Thyroid gland (tissue), 4 donors: Measurements from ENCODE around the gene RAB4B. TPM values are rescaled to one million over a fixed set of nuclear protein-coding genes. Genes with fewer than 3 reads are reported as not detected.
"Not testable (repeated sequence)": the region's sequence is repeated elsewhere in the genome, so short reads cannot be mapped to it uniquely, and the experiment has no call there.

Source experiments
- DNase-seq, 2 donors: peaks; one replicate each; pipeline ENCODE4 v3.0.0-alpha.2; 2019
- H3K27ac ChIP-seq, 3 donors: fragments of 200-600 bp; sonication (generic); 1 replicate in 2 of 3; 2 replicates in 1 of 3; pipeline ENCODE4 v1.5.1; 2016 to 2019; ENCODE audit warnings: mild to moderate bottlenecking in 1 of 3, moderate library complexity in 1 of 3
- H3K27me3 ChIP-seq: fragments of 200-600 bp; sonication (generic); one replicate; pipeline ENCODE4 v1.5.1; 2019
- H3K36me3 ChIP-seq, 2 donors: fragments of 200-600 bp; sonication (generic); one replicate each; pipeline ENCODE4 v1.5.1; 2016 to 2019
- H3K4me1 ChIP-seq, 2 donors: fragments of 200-600 bp; sonication (generic); one replicate each; pipeline ENCODE4 v1.5.1; 2017 to 2019
- H3K4me3 ChIP-seq, 3 donors: fragments of 200-600 bp; sonication (generic); replicated peaks in 1 of 3; 1 replicate in 2 of 3; 2 replicates in 1 of 3; pipeline ENCODE4 v1.5.1; 2016; ENCODE audit warnings: mild to moderate bottlenecking in 1 of 3
- H3K9me3 ChIP-seq: fragments of 200-600 bp; sonication (generic); one replicate; pipeline ENCODE4 v1.5.1; 2017
- CTCF ChIP-seq, 6 experiments: fragments of 200-600 bp in 3 of 6; fragments of 450-650 bp in 3 of 6; sonication (generic) in 3 of 6; IDR thresholded peaks; one replicate each; pipeline ENCODE4 v1.5.1; 2016 to 2019; ENCODE audit warnings: antibody characterized with exemption in 6 of 6, mild to moderate bottlenecking in 2 of 6, inconsistent platforms in 1 of 6, moderate library complexity in 1 of 6
- POLR2A ChIP-seq, 2 donors: fragments of 450-650 bp; IDR thresholded peaks; one replicate each; pipeline ENCODE4 v1.6.1; 2017; ENCODE audit warnings: antibody characterized with exemption in 2 of 2, mild to moderate bottlenecking in 2 of 2, moderate library complexity in 1 of 2
- WGBS, 2 donors: methylation state at CpG; one replicate each; pipeline ENCODE4 v1.1.5; 2017; 5-methylcytosine and 5-hydroxymethylcytosine counted together
- intact Hi-C: fragments of 100-400 bp; cut with DNase I; formaldehyde crosslinking; loops from one replicate; pipeline ENCODE4 v1.15.1; 2023
- total RNA-seq, 4 donors: library from RNA; depleted of rRNA; stranded (reverse); fragments of >200 nt; gene quantifications; one replicate each; pipeline ENCODE4 v1.2.3, GENCODE V29; 2016

The RAB4B gene
- total RNA-seq, 4 donors from 2014 or later = 21.5 to 56.6 (median 31.5) TPM

- TF ChIP-seq CTCF (IDR thresholded peaks at IDR 0.05) (no peak), POLR2A (IDR thresholded peaks at IDR 0.05) (no peak)
- Histone ChIP-seq H3K4me3 (no peak overlapping the region), H3K27ac (no peak overlapping the region), H3K36me3 (peaks cover 0 to 2% of the 10 kb centered on the region in 2 donors), H3K9me3 (no peaks in the 10 kb centered on the region), H3K27me3 (no peaks in the 10 kb centered on the region), H3K4me1 (peaks cover 12 to 14% of the 10 kb centered on the region in 2 donors)
- intact Hi-C loops = no loop called here
- DNase-seq = no peak
- WGBS, 2 donors = 96 to 98% methylated on average over 5 of the region's 5 CpGs
These were observed 2.5 kb downstream of the RAB4B start for GRCh38 chr19:40780582-40780981.

- intact Hi-C loops = no loop called here
- DNase-seq = no peak
- Histone ChIP-seq H3K4me3 (no peak overlapping the region), H3K27me3 (no peaks in the 10 kb centered on the region), H3K36me3 (peaks cover 0 to 2% of the 10 kb centered on the region in 2 donors), H3K9me3 (no peaks in the 10 kb centered on the region), H3K27ac (no peak overlapping the region), H3K4me1 (peaks cover 12 to 14% of the 10 kb centered on the region in 2 donors)
- 95 to 97% methylated on average over 7 of the region's 7 CpGs for WGBS, 2 donors
- TF ChIP-seq CTCF (IDR thresholded peaks at IDR 0.05) = no peak
- TF ChIP-seq POLR2A (IDR thresholded peaks at IDR 0.05) = no peak
These were observed 3.1 kb downstream of the RAB4B start for GRCh38 chr19:40781140-40781539.

- no peaks in the 10 kb centered on the region for H3K9me3 ChIP-seq
- peaks cover 6 to 7% of the 10 kb centered on the region in 2 donors for H3K4me1 ChIP-seq
- no peak for DNase-seq
- TF ChIP-seq POLR2A (IDR thresholded peaks at IDR 0.05) = no peak
- TF ChIP-seq CTCF (IDR thresholded peaks at IDR 0.05) = no peak
- intact Hi-C loops = no loop called here
- H3K27me3 ChIP-seq = no peaks in the 10 kb centered on the region
- no peak overlapping the region for H3K4me3 ChIP-seq
- H3K27ac ChIP-seq = no peak overlapping the region
- WGBS, 2 donors = 89 to 92% methylated on average over 8 to 14 of the region's 14 CpGs
- peaks cover 0 to 2% of the 10 kb centered on the region in 2 donors for H3K36me3 ChIP-seq
These were observed 5.7 kb downstream of the RAB4B start for GRCh38 chr19:40783711-40784110.

GRCh38 chr19:40784146-40784545, 6.1 kb downstream of the RAB4B start:
- WGBS, 2 donors = 93 to 100% methylated on average over 2 of the region's 2 CpGs
- H3K27ac ChIP-seq, DNase-seq, H3K4me3 ChIP-seq, H3K4me1 ChIP-seq, H3K9me3 ChIP-seq, H3K27me3 ChIP-seq, H3K36me3 ChIP-seq, intact Hi-C loops: not testable (repeated sequence)

- no peak for TF ChIP-seq POLR2A (IDR thresholded peaks at IDR 0.05)
- no peak for TF ChIP-seq CTCF (IDR thresholded peaks at IDR 0.05)
- Histone ChIP-seq H3K9me3 (no peaks in the 10 kb centered on the region), H3K4me1 (peaks cover 0 to 3% of the 10 kb centered on the region in 2 donors), H3K27me3 (no peaks in the 10 kb centered on the region), H3K36me3 (peaks cover 0 to 2% of the 10 kb centered on the region in 2 donors), H3K27ac (no peak overlapping the region), H3K4me3 (no peak overlapping the region)
- intact Hi-C loops = no loop called here
- no peak for DNase-seq
- WGBS, 2 donors = 50 to 63% methylated on average over 1 of the region's 1 CpG
These were observed 7.5 kb downstream of the RAB4B start for GRCh38 chr19:40785526-40785925.
